GM12865 (cell line): Measurements from ENCODE around the gene TOX2.

Experiments used
- DNase-seq: peaks from one replicate; pipeline ENCODE4 v3.0.0; 2010; ENCODE audit warnings: low read depth
- H3K4me3 ChIP-seq: 2 replicates; pipeline ENCODE4 v1.5.1; 2011; ENCODE audit warnings: mild to moderate bottlenecking, low read depth, low read length, control low read depth
- TF ChIP-seq, protein P1 (sequence below): IDR thresholded peaks from 2 replicates; pipeline ENCODE4 v1.5.1; 2011; ENCODE audit warnings: low read length, control low read depth, low read depth, inconsistent platforms; ENCODE audit not compliant: insufficient read depth; ENCODE audit errors: missing control alignments

The TOX2 gene

DNA sequence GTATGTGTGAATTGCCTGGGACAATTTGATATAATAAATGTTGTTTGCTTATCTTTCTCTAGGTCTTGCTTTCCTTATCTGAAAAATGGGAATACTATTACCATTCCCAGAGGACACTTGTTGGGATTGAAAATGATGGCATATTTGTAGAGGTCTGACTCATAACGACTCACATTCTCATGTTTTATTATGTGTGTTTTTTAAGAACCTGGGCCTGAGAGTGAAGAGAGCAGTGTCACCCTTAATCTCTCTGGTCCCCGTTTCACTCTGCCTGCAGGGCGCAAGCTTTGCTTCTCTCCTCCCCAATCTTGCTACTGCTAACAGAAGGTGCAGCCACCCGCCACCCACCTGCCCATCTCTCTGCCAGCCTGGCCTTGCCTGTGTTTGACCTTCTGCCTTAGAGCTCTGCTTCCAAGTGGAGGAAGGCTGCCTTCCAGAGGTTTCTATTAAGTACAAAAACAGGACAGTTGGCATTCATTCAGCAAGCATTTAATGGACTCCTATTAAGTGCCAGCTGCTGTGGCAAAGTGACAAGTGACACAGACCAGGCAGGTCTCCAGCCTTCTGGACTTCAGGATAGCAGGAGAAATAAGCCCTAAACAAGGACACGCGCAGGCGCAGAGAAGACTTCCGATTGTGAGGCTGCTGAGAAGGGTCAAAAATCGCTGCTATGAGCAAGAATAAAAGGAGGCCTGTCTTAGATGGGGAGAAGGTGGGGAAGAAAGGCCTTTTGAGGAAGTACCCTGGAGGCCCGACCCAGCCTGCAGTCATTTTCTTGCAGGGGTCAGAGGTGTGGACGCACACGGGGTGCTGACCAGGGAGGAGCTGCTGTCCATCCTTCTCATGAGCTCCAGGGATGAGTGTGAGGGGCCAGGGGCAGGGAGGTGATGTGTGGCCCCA is 159.8 kb downstream of the TOX2 start:
- TF ChIP-seq, protein P1, sequence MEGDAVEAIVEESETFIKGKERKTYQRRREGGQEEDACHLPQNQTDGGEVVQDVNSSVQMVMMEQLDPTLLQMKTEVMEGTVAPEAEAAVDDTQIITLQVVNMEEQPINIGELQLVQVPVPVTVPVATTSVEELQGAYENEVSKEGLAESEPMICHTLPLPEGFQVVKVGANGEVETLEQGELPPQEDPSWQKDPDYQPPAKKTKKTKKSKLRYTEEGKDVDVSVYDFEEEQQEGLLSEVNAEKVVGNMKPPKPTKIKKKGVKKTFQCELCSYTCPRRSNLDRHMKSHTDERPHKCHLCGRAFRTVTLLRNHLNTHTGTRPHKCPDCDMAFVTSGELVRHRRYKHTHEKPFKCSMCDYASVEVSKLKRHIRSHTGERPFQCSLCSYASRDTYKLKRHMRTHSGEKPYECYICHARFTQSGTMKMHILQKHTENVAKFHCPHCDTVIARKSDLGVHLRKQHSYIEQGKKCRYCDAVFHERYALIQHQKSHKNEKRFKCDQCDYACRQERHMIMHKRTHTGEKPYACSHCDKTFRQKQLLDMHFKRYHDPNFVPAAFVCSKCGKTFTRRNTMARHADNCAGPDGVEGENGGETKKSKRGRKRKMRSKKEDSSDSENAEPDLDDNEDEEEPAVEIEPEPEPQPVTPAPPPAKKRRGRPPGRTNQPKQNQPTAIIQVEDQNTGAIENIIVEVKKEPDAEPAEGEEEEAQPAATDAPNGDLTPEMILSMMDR: no peak
- DNase-seq: no peak
- no peak overlapping the region for H3K4me3 ChIP-seq

DNA sequence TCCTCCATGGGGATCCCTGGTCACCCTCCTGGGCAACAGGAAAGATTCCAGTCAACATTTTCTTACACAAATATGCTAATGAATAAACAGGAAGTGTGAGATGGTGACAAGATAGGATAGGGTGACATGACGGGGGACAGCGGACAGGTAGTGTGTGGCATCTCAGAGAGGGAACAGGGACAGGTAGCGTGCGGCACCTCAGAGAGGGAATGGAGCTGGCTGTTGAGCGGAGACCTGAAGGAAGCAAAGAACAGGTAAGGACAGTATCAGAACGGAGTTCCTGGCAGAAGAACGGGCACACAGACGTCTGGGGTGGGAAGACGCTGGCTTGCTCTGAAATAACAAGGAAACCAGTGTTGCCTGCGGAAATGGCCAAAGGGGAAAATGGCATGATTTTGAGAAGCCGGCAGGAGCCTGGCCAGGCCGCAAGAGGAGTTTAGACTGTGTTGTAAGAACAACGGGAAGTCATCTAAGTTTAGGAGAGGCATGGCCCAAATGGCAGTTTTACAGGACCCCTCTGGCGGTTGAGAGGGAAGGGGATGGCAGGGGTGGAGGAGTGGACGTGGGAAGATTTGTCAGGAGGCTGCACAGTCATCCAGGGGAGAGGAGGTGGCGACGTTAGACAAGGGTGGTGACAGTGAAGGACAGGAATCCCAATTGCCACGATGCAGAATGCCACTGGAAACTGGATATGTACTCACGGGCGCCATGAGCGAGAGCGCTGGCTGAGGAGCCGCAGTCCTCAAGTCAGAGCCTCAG is 160.7 kb downstream of the TOX2 start:
- TF ChIP-seq, protein P1: no peak
- no peak for DNase-seq
- H3K4me3 ChIP-seq: no peak overlapping the region

DNA sequence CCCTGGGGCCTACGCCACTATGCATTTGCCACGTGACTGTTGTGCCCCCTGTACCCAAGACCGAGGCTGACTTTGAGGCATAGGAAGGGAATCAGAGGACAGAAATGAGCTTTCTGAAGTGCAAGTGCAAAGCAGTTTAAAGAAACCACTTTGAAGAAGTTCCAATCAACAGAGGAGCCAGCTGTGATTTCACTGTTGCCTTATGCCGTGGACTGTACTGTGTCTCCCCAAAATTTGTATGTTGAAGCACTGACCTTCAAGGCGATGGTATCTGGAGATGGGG is 161.2 kb downstream of the TOX2 start:
- no peak for DNase-seq
- TF ChIP-seq, protein P1: no peak
- no peak overlapping the region for H3K4me3 ChIP-seq

DNA sequence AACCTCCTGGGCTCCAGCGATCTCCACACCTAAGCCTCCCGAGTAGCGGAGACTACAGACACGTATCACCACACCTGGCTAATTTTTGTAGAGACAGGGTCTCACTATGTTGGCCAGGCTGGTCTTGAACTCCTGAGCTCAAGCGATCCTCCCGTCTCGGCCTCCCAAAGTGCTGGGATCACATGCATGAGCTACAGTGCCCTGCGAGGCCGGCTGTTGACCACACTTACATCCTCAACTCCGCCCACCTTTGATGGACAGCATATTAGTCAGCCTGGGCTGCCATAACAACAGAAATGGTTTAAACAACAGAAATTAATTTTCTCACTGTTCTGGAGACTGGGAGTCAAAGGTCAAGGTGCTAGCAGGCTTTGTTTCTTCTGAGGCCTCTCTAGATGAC is 164.6 kb downstream of the TOX2 start:
- TF ChIP-seq, protein P1: no peak
- H3K4me3 ChIP-seq: no peak overlapping the region
- no peak for DNase-seq

DNA sequence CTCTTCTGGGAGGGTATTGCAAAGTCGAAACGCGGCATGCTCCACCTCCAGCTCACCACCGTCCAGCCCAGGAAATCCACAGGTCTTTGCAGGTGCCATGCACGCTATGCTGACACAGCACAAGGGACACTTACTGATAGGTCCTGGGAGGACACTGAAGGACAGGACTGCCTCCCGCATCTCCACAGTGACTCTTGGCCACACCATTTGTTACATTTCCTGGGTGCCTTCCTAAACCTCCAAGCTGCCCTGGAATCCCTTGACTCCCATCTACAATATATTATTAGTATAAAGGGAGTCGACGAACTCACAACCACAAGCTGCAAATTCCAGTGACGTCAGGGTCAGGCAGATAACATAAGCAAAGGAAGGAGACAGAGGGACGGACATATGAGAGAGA is 165.4 kb downstream of the TOX2 start:
- TF ChIP-seq, protein P1: no peak
- H3K4me3 ChIP-seq: no peak overlapping the region
- no peak for DNase-seq

DNA sequence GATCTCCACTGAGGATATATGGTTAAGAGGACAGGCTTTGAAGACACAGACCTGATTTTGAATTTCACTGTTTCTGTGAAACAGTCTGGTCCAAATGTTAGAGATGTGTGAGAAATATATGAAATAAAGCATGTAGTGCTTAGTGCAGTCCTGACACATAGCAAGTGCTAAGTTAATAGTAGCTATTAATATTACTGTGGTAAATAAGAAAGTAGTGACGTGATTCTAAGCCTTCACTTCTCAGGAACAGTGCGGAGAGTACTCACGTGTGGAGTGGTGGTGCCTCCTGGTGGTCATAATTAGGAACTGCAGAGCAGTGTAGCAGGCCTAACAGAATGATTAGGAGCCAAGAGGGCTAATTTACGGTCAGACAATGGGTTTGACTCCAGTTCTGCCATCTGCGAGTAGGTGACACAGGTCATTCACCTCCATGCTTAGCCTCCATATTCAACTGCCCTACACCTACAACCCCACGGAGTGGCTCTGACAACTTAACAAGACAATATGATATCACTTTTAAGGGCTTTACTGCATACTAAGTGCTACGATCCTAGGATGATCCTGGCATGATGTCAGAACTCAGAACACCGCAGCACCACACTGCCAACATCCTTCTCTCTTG is 166.1 kb downstream of the TOX2 start:
- peak; percentile 88 for DNase-seq
- no peak overlapping the region for H3K4me3 ChIP-seq
- TF ChIP-seq, protein P1: peak; percentile 98
